HG03139 (cell line): ENCODE results near the gene MACROD2.

ENCODE experiments used
- ATAC-seq: cut with Tn5 transposase; IDR thresholded peaks from one replicate; pipeline ENCODE4 v1.9.1; 2021; ENCODE audit not compliant: unreplicated experiment

The MACROD2 gene

GRCh38 chr20:15018966-15019365 is 1023.6 kb downstream of the MACROD2 start:
- ATAC-seq: no peak

DNA sequence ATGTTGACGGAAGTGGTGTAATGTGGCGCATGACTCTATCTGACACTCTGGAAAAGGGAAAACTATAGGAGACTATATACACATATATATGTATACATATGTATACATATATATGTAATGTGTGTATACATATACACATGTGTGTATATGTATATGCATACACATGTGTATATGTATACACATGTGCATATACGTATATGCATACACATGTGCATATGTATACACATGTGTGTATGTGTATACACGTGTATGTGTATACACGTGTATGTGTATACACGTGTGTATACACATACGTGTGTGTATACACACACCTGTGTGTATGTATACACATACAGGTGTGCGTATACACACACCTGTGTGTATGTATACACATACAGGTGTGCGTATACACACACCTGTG is 1025.5 kb downstream of the MACROD2 start:
- no peak for ATAC-seq

- ATAC-seq: no peak
Measured at GRCh38 chr20:15022921-15023320, 1027.6 kb downstream of the MACROD2 start.

DNA sequence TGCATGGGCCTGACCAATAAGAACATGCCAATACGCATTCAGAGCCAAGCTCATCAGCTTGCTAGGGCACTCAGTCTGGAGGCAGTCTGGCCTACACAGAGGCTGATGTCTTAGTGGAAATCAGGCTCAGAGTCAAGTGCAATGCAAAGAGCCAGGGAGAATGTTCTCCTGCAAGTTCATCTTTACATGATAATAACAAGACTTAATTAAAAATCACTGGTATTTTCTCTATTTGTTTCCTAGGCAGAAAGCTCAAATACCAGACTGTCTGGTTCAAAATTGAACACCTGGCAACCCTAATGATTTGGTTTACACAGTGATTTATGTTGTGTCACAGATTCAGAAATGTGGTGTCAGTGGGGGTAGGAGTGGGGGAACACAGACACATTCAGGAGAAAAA is 1031.4 kb downstream of the MACROD2 start:
- no peak for ATAC-seq

DNA sequence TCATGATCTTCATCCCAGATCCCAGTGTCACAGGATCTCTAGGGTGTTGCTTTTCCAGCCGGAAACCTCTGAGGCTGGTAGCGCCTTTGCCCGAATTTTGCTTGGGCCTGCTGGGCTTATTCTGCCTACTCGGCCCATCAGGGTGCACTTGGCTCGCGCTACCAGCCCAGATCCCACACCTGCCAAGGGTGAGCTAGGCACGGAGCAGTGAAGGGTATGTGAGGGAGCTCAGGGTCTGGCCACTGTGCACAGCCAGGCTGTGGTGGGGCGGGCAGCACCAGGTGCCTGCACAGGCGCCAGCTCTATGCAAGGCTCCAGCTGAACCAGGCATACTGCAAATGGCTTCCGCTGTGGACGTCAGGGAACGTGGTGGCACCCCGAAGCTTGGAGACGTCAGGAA is 1035.5 kb downstream of the MACROD2 start:
- ATAC-seq: no peak

DNA sequence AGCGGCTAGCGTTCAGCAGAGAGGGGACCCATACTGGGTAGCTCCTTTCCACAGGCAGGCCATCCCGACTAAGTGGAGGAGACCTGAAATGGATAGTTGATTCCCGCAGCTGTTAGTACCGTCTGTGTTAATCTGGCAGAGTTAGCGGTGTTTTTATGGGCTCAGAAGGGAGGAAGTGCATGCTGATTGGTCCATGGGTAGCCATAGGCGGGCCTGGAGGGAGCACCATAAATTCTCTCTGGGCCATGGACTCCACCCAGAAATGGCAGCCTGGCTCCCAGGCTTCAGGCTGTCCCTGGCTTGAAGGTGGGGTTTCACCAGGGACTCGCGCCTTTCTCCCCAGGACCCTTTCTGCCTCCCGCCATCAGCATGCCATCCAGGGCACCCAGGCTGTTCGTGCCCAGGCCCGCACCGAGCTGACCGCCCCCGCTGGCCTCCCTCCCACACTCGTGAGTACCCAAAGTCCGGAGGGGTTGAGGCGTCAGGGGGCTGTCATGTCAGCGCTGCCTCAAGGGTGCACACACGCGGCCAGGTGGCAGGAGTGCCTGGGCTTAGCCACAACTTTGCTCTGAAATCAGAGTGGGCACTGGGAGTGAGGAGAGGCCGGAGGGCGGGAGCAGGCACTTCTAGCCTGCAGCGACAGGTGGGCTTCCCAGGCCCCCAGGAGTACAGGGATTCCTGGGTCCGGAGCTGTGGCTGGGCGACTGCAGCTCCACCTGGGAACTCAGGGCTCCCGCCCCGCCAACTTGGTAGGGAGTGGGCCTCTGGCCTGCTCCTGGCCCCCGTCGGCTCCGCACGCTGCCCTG is 1036.4 kb downstream of the MACROD2 start:
- ATAC-seq: no peak

GRCh38 chr20:15032352-15032622 is 1037.0 kb downstream of the MACROD2 start:
- ATAC-seq: no peak

DNA sequence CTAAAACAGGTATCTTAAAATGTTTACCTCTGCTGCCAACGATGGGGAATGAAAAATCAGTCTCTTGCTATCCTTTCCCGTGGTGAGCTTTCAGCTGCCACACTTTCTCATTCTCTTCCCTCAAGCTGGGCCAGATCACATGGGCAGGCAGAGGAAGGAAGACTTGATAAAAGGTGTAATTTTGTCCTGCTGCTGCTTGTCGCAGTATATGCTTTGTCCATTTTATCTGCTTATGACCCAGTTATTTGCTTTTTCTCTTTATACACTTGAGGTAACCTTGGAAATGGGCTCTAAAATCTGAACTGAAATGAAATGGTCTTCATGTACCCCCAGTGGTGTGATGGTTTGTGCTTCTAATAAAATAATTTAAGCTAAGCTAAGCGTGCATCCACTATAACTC is 1038.0 kb downstream of the MACROD2 start:
- ATAC-seq: no peak

- ATAC-seq: no peak
Measured at GRCh38 chr20:15033891-15034290, 1038.6 kb downstream of the MACROD2 start.

DNA sequence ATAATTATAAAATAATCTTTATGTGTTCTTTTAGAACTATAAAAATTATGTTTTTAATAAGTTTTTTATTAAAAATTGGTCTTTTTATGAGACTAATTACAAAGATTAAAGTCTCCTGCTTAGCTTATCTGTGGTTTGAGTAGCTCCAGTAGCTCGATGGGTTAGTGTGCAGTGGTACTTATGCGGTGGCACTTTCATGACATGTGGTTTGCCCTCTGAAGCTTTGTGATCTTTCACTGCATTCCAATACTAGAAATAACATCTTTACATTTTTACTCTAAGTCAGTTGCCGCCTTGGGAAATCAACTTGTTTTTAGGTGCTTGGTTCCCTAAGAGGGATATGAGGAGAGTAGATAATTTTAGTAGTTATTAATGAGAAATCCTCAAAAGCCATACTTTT is 1041.6 kb downstream of the MACROD2 start:
- ATAC-seq: no peak

GRCh38 chr20:15039088-15039752 is 1043.9 kb downstream of the MACROD2 start:
- ATAC-seq: no peak

DNA sequence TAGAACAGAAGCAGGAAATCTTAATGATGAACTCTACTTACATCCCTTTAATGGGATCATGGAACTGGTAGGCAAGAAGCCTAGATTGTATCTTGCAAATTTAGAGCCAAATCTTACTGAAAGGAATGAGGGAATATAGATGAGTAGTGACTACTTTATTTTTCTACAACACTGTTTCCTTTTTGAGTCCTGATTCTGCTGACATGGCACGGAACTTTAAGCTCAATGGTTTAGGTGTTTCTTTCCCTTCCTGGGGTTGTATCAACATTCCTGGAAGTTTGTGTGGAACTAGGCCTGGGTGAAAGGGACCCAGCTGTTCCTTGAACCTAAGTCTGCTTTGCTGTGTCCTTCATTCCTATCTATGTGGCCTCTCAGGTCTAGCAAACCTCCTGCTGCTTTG is 1047.4 kb downstream of the MACROD2 start:
- ATAC-seq: no peak

DNA sequence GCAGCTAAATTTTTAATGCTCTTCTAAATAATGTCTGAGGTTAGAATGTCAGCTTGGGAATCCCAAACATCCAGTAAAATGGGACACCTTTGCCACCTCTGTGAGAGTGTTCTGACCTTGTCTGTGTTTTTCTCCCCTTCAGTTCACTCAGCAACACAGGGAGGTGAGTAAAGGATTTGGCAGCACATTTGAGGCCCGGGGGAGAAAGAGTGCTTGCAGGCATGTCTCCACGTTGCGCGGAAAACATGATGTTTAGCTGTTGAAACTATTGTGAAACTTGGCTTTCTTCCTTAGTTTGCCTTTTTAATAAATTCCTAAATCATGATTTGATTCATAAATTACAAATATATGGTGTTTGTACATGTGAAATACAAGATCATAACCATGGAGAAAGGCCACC is 1049.9 kb downstream of the MACROD2 start:
- ATAC-seq: no peak

DNA sequence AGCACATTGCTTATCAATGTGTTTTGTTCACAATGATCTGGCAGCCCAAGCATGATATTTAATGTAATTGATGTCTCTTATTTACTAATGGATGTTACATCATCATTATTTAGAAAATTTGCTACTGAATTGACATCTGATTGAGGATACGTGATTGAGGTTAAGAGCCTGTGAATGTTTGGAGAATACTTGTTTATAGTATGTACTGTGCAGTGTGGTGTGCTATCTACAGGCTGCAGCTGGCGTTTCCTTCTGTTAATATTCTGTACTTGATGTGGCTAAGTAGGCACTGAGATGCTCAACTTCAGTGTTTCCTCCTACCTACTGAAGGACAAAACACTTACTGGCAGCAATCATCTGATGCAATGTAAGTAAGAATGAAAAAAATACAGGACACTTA is 1051.7 kb downstream of the MACROD2 start:
- ATAC-seq: no peak

- ATAC-seq: no peak
Measured at GRCh38 chr20:15047601-15048000, 1052.3 kb downstream of the MACROD2 start.

DNA sequence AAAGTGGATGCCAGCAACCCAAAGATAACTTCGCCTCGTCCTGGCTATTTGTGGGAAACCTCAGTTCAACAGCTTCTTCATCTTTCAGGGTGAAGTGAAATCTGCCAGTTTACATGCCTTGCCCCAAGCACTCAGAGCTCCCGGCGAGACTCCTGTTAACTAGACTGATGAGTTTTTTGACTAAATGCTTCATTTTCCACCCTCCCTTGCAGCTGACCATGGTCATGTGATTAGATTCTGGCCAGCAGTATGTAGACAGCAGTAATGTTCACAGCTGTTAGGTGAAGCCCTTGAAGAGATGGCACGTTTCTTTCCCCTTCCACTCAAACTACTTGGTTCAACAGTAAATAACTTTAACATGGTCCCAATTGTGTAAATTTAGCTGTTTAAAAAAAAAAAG is 1060.9 kb downstream of the MACROD2 start:
- ATAC-seq: no peak

DNA sequence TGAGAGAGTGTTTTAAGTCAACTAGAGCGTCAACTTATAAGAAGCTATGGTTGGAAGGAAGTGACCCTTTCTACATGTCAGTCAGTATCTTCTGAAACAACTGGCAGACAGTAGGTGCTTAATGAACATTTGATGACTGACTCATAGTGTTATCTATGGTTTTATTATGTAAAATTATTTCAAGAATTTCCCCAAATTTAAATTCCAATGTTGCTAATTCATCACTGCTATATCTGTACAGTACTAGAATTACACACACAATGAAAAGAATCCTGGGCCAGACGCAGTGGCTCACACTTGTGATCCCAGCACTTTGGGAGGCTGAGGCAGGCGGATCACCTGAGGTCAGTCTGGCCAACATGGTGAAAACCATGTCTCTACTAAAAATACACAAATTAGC is 1063.5 kb downstream of the MACROD2 start:
- ATAC-seq: no peak

GRCh38 chr20:15059438-15059837 is 1064.1 kb downstream of the MACROD2 start:
- ATAC-seq: no peak

DNA sequence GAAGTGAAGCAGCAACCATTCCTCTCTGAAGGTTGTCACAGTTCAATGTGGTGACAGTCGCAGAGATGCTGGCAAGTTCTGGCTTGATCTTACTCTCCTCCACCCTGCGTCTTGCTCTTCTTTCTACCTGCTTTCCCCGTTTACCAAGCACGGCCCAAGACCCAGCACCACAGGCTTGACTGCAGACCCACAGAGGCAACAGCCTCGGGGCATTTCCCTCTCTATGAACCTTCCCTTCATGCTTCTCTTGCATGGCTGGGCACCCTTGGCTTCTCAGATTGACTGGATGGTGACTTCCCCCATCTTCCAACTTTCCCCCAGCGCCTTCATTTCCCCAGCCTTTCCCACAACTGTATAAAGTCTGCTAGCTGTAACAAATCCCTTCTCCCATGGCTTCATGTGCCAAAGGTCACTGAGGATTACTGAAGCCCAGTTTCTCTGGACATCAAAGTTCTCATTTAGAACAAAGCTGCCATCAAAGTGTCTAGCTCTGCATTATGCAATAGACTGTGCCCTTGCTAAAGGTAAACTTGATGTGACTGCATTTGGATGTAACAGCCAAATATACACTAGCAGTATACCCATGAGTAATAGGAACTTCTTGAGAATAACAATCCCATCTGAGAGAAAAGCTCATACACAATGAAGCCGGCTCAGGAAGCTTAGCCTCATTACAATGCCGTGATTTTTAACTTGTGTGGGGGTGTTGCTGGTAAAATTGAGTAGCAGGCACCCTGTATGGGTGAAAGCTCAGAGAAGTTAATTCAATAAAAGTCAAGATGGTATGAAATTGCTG is 1065.1 kb downstream of the MACROD2 start:
- ATAC-seq: no peak

- ATAC-seq: no peak
Measured at GRCh38 chr20:15061061-15061430, 1065.7 kb downstream of the MACROD2 start.

- ATAC-seq: no peak
Measured at GRCh38 chr20:15061955-15062354, 1066.6 kb downstream of the MACROD2 start.

DNA sequence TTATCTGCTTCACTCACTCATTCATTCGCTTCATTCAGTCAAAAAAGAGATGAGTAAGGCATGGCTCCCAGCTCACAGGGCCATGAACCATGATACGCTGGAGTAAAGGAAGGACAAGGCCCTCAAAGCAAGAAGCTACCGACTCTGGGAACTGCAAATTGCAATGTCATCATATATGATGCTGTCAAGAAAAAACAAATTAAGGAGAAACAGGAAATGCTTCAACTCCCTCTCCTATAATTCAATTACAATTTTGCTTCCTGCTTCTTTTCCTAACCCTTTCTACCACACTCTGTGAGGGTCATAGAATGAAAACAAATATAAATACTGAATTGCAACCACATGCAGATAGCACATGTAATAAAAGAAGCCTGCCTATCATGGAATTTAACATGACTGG is 1067.8 kb downstream of the MACROD2 start:
- no peak for ATAC-seq
